HG03064 (cell line): ENCODE results near the gene UBAC2.
"Not testable (repeated sequence)": the region's sequence is repeated elsewhere in the genome, so short reads cannot be mapped to it uniquely, and the experiment has no call there.

Experiments used
- ATAC-seq: cut with Tn5 transposase; IDR thresholded peaks from one replicate; pipeline ENCODE4 v1.9.1; 2021; ENCODE audit warnings: low read depth; ENCODE audit not compliant: unreplicated experiment

Gene UBAC2

DNA sequence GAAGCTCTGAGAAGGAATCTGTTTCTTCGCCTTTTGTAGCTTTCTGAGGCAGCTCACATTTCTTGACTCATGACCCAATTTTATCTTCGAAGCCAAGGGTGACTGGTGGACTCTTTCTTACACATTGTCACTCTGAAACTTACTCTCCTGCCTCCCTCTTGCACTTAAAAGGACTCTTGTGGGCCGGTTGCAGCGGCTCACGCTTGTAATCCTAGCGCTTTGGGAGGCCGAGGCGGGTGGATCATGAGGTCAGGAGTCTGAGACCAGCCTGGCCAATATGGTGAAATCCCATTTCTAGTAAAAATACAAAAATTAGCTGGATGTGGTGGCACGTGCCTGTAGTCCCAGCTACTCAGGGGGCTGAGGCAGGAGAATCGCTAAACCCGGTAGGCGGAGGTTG, 29.9 kb downstream of the UBAC2 start:
- not testable (repeated sequence) for ATAC-seq

DNA sequence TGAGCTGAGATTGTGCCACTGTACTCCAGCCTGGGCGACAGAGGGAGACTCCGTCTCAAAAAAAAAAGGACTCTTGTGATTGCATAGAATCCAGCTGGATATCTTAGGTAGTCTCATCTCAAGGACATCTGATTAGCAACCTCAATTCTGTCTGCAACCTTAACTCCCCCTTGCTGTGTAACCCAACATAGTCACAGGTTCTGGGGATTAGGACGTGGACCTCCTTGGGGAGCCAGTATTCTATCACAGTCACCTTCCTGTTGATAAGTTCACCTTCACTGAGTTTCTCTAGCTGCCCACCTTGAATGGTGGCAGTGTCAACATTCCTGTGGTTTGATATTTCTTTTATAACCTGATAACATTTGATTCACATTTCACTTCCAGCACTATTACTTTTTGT, 30.3 kb downstream of the UBAC2 start:
- no peak for ATAC-seq

GRCh38 chr13:99231721-99232120, 31.1 kb downstream of the UBAC2 start:
- ATAC-seq: no peak

GRCh38 chr13:99237981-99238662, 37.5 kb downstream of the UBAC2 start:
- ATAC-seq: peak; percentile 65

DNA sequence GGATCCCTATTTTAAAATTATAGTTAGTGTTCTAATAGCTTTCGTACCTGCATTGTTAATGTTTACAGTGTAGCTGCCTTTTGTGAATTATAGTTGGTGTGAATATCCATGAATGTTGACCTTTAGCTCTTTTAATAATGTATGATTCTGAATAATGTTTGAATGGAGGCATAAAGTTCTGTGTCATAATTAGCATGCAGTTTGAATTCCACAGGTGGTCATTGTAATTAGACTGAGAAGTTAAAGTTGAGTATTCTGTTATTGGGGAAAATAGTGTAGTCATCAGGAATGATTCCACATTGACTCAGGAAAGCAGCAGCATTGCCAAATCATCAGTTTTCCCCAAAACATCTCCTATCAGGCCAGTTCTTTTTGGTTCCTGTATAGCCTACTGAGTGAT, 45.4 kb downstream of the UBAC2 start:
- ATAC-seq: no peak

DNA sequence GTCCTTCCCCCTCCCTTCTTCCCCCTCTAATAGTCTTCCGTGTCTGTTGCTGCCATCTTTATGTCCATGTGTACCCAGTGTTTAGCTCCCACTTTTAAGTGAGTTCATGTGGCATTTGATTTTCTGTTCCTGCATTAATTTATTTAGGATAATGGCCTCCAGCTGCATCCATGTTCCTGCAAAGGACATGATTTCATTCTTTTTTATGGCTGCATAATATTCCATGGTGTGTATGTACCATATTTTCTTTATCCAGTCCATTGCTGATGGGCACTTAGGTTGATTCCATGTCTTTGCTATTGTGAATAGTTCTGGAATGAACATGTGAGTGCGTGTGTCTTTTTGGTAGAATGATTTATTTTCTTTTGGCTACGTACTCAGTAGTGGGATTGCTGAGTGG, 48.5 kb downstream of the UBAC2 start:
- ATAC-seq: not testable (repeated sequence)

DNA sequence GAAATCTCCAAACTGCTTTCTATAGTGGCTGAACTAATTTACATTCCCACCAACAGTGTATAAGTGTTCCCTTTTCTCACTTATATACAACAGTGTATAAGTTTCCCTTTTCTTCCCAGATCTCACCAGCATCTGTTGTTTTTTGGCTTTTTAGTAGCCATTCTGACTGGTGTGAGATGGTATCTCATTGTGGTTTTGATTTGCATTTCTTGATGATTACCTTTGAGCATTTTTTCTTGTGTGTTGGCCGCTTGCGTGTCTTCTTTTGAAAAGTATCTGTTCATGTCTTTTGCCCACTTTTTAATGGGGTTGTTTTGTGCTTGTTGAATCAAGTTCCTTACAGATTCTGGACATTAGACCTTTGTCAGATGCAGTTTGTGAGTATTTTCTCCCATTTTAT, 49.0 kb downstream of the UBAC2 start:
- not testable (repeated sequence) for ATAC-seq

DNA sequence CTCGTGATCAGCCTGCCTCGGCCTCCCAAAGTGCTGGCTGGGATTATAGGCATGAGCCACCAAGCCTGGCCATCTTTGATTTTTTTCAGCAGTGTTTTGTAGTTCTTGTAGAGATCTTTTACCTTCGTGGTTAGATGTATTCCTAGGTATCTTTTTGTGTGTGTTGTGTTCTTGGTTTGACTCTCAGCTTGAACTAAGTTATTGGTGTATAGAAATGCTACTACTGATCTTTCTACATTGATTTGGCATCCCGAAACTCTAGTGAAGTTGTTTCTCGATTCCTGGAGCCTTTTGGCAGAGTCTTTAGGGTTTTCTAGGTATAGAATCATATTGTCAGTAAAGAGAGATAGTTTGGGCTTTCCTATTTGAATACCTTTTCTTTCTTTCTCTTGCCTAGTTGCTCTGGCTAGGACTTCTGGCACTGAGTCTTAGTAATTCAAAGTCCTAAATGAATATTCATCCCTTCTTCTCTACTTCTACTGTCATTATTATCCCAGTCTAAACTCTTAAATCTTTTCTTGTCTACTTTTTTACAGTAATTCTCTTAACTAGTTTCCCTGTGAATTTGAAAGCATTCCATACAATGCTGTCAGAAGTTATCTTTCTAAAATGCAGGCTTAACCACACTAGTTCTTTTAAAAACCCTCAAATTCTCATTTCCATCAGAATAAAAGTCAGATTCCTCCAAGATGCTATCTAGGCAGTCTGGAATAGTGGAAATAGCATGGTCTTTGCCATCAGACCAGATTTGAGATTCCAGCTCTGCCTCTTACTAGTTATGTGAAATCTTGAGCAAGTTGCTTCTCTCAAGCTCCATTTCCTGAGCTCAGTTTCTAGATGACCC, 50.5 kb downstream of the UBAC2 start:
- ATAC-seq: no peak

DNA sequence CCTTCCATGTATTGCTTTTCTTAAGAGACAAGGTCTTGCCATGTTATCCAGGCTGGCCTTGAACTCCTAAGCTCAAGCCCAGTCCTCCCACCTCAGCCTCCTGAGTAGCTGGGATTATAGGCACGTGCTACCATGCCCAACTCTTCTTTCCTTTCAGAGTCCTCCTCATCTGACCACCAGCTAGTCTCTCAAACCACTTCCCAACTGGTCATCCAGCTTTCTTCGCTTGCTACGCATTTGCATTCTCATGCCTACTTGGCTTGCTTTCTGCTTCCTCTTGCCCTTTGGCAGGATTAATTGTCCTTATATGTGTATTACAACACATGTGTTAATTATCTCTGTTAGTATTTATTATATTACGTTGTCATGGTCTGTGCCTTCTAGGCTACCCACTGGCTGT, 51.3 kb downstream of the UBAC2 start:
- ATAC-seq: no peak

DNA sequence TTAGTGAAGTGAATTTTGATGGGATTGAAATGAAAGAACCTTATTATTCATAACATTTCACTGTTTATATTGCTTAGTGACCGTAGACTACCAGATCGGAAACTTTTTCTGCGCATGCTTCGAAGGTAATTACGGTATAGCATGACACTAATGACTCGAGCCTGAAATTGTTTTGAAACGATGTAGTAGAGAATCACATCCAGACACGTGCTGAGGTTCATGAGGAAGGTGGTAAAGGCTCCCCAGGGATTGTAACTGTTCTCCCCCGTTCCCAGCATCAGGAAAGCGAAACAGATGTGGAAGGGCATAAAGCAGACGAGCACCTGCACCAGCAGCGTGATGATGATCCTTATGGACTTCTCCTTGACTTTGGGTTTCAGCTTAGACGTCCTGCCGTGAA, 54.2 kb downstream of the UBAC2 start:
- ATAC-seq: no peak

GRCh38 chr13:99255271-99255670, 54.6 kb downstream of the UBAC2 start:
- no peak for ATAC-seq

GRCh38 chr13:99256283-99256682, 55.6 kb downstream of the UBAC2 start:
- ATAC-seq: no peak

DNA sequence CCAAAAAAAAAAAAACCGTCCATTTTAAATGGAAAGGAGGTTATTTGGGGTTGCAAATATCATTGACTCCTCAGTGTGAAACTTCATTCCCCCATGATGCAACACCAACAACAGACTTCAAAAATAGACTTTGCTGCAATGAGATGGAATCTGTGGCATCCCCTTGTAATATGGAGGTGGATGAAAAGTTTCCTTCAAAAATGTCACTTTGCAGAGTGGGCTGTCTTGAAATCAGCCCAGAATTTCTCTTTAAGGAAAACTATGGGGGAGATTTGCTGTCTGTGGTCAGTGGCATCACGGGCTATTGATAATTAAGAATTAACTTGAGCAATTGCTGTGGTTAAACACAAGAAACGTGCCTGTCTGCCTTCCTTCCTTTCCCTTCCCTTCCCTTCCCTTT, 56.1 kb downstream of the UBAC2 start:
- no peak for ATAC-seq

DNA sequence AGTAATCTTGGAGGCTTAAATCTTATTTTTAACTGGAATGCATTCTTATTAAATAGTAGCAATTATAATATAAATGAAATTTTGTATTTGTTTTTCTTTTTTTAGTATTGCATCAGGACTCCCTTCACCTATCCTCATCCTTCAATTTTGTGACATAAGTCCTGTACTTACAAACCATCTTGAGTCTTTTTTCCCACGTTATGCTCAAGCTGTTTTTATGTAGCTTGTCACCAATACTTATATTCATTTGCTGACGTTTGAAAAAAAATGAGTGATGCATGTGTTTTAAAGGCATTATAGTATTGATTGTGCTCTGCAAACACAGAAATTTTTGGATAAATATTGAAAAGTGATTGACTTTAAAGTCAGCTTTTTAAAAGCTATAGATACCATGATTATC, 56.6 kb downstream of the UBAC2 start:
- ATAC-seq: no peak

DNA sequence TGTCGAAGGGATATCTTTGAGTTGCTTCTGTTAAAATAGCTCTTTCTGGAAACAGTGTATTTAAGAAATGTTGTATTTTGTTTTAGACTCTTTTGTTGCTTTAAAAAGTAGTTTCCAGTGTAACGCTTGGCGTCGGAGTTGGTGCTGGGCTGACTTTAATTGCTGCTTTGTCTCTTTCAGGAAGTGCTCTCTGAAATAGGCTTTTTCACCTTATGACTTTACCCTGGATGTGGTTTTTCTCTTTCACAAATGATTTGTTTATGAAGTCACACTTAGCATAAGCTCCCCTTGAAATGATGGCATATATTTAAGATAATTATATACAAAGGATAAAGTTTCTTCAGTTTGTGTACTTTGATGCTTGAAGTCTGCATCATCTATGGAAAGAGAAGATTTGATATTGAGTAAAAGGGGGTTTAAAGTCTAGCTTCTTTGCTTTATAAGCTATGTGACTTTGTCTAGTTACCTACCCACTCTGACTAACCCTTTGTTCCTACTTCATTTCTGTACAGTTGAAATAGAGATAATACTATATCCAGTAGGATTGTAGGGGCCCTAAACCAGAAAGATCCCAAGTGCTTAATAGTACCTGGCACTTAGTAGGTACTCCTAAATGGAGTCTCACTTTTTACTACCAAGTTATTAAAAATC, 57.7 kb downstream of the UBAC2 start, which contains the start of gene GPR18:
GPR18 (minus strand) TSS at position 170 of the 651 bp plus-strand sequence. CDS start 2,507 bp downstream, outside the sequence.
- ATAC-seq: peak; percentile 83

DNA sequence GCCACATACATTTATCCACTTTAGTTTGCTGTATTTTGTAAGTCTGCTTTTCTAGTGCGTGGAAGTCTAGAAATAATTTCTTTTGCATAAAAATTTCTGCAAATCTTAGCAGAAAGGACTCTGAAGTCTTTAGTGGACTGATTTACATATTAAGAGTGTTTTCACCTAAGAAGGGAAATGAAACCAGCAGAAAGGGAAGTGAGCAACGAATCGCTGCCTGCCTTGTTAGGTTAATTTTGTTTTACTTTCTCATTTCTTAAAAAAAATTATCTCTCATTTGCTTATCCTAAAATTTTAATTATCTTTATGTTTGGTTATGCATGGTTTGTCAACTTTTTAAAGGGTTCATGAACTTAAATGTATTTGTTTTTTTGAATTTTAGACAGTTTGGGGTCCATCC, 58.3 kb downstream of the UBAC2 start:
- peak; percentile 43 for ATAC-seq

GRCh38 chr13:99260216-99260615, 59.6 kb downstream of the UBAC2 start:
- ATAC-seq: no peak

GRCh38 chr13:99261059-99261458, 60.4 kb downstream of the UBAC2 start:
- no peak for ATAC-seq

DNA sequence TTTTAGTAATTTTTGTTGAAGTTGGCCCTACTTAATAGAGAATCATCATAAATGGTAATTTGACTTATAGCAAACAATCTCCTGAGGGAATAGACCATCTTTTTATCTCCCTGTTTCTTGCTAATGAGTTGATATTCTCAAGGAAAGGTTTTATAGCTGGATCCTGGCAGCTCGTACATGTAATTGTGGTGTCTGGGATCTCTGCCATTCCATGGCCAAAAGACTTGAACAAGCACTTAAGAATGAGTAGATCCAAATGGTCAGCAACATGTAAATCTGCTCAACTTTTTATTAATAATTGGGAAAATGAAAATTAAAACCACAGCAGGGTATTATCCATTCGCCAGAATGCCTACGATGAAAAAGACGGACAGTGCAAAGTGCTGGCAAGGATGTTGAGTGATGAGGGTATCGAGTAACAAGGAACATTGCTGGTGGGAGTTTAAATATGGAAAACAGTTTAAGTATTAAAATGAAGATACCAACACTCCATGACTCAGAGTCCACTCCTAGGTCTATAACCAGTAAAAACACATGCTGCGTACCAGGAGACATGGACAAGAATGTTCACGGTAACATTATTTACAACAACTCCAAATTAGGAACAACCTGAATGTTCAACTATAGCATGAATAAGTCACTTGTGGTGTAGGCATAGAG, 62.6 kb downstream of the UBAC2 start:
- no peak for ATAC-seq

DNA sequence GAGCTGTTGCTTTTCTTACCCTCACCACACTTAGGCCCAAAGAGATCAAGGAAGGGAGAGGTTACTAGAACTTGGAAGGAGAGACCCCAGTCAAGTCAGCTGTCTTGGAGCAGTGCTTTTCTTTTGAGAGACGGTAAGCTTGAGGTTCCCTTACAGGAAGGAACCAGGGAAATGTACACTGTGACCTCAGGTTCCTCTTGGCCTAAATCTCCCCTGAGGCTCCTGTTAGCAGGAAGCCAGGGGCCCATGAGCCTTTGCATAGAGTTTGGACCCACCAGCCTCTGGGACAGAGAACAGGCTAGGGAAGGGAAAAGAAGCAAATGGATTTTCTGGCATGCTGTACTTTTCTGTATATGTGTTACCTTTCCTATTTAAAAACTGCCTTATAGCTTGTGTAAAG, 63.4 kb downstream of the UBAC2 start:
- no peak for ATAC-seq
